ENCODE data around the gene SRPRB.

The SRPRB gene

DNA sequence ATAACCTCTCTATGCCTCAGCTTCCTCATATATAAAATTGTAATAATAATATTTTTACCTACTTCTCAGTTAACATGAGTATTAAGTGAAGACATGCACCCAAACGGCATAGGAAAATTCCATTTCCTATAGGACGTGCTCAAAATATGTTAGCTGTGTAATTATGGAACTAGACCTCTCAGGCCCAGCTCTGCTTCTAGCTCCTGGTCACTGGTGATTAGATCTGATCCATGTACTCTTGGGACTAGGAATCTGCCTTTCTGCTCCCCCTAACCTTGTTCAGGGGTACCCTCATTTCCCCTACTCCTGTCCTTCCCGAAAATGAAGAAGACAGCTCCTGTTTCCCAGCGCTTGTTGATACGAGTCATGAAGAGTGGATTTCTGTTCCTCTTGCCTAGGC is 29.8 kb upstream of the SRPRB start:
- Histone ChIP-seq H3K4me3 (ENCODE audit: low read length) (no peak overlapping the region), H3K9me3 (ENCODE audit: control insufficient read depth, insufficient read depth, low read length) (no peaks in the 10 kb centered on the region), H3K36me3 (ENCODE audit: control insufficient read depth, low read length) (no peaks in the 10 kb centered on the region), H3K27me3 (ENCODE audit: control insufficient read depth, low read length) (0 out of 2 replicates have a peak, but pooled peaks cover 5% of the 10 kb centered on the region), H3K4me1 (ENCODE audit: control insufficient read depth, low read length) (no peaks in the 10 kb centered on the region), H3F3A (ENCODE audit: control insufficient read depth, insufficient read depth) (no peaks in the 10 kb centered on the region), H3K4me2 (ENCODE audit: low read length) (no peak overlapping the region), H3K27ac (ENCODE audit: low read depth, low read length) (no peak overlapping the region), H3K9me2 (replicated peaks; ENCODE audit: control insufficient read depth, low read length) (no peaks in the 10 kb centered on the region), H3K79me2 (ENCODE audit: control insufficient read depth, low read length) (no peaks in the 10 kb centered on the region), H4K20me1 (ENCODE audit: control insufficient read depth, insufficient read depth, low read depth, low read length) (no peaks in the 10 kb centered on the region)
- TF ChIP-seq, protein P1, sequence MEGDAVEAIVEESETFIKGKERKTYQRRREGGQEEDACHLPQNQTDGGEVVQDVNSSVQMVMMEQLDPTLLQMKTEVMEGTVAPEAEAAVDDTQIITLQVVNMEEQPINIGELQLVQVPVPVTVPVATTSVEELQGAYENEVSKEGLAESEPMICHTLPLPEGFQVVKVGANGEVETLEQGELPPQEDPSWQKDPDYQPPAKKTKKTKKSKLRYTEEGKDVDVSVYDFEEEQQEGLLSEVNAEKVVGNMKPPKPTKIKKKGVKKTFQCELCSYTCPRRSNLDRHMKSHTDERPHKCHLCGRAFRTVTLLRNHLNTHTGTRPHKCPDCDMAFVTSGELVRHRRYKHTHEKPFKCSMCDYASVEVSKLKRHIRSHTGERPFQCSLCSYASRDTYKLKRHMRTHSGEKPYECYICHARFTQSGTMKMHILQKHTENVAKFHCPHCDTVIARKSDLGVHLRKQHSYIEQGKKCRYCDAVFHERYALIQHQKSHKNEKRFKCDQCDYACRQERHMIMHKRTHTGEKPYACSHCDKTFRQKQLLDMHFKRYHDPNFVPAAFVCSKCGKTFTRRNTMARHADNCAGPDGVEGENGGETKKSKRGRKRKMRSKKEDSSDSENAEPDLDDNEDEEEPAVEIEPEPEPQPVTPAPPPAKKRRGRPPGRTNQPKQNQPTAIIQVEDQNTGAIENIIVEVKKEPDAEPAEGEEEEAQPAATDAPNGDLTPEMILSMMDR (IDR thresholded peaks at IDR 0.05; ENCODE audit: low read depth, low read length, poor library complexity, severe bottlenecking) = no peak
- TF ChIP-seq EZH2phosphoT487 (IDR thresholded peaks at IDR 0.05; ENCODE audit: borderline replicate concordance, low read length) = no peak

DNA sequence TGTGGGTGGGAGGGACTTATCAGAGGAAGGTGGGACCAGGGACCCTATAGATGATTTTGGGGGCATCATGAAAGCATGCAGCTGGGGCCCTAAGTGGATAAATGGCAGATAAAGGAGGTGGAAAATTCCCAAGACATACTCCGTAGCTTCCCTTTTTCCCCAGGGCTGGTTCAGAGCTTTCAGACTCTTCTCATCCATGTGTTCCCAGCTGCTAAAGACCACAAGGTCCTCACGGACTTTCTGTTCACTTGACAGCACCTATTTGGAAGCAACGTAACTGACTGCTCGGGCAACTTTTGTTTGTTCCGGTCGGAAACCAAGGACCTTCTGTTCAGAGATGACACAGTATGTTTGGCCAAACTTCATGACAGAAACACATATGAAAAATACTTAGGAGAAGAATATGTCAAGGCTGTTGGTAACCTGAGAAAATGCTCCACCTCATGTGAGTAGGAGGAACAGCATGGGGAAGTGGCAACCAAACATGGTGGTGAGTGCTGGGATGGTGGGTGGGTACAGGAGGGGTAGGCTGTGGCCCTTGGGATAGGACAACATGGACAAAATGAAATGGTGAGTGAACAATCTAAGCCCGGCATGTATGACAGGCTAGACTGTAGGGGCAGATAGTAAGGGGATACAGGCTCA is 28.7 kb upstream of the SRPRB start:
- Histone ChIP-seq H3F3A (ENCODE audit: control insufficient read depth, insufficient read depth) (no peaks in the 10 kb centered on the region), H3K27me3 (ENCODE audit: control insufficient read depth, low read length) (0 out of 2 replicates have a peak, but pooled peaks cover 5% of the 10 kb centered on the region), H3K4me1 (ENCODE audit: control insufficient read depth, low read length) (no peaks in the 10 kb centered on the region), H3K27ac (ENCODE audit: low read depth, low read length) (no peak overlapping the region), H4K20me1 (ENCODE audit: control insufficient read depth, insufficient read depth, low read depth, low read length) (no peaks in the 10 kb centered on the region), H3K9me2 (replicated peaks; ENCODE audit: control insufficient read depth, low read length) (no peaks in the 10 kb centered on the region), H3K4me3 (ENCODE audit: low read length) (no peak overlapping the region), H3K79me2 (ENCODE audit: control insufficient read depth, low read length) (no peaks in the 10 kb centered on the region), H3K9me3 (ENCODE audit: control insufficient read depth, insufficient read depth, low read length) (no peaks in the 10 kb centered on the region), H3K4me2 (ENCODE audit: low read length) (no peak overlapping the region), H3K36me3 (ENCODE audit: control insufficient read depth, low read length) (no peaks in the 10 kb centered on the region)
- TF ChIP-seq EZH2phosphoT487 (IDR thresholded peaks at IDR 0.05; ENCODE audit: borderline replicate concordance, low read length) = no peak
- TF ChIP-seq, protein P1 (IDR thresholded peaks at IDR 0.05; ENCODE audit: low read depth, low read length, poor library complexity, severe bottlenecking) = no peak

DNA sequence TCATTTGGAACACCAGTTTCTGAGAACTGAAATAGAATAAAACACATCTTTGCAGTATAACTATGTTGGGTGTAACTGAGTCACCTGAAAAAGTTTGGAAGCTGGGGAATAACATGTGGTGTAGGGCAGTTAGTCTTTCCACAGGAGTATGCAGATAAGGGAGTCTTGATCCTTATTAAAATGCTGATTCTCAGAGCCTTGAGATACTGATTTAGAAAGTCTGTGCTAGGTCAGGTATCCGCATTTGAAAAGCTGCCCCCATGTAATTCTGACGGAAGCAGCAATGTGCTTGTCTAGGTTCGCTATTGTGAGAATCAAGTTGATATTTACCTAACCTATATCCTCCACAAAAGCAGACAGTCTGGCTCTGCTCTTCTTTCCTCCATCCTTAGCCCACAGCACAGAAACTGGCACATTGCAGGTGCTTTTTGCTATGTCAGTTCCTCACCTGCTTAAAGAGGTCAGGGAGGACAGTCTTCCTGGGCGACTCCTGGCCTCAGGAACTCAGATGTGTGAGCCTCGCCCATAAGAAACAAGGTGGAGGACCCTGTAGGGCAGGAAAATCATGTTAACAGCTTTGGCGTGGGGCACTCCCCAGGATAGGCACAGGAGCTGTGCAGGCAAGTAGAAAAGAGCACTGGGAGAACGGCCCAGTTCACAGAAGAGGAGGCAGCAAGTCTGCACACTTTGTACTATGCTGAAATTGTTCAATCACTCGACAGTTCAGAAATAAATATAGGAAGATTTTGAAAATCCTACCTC is 27.6 kb upstream of the SRPRB start:
- Histone ChIP-seq H3K27me3 (ENCODE audit: control insufficient read depth, low read length) (0 out of 2 replicates have a peak, but pooled peaks cover 5% of the 10 kb centered on the region), H3K79me2 (ENCODE audit: control insufficient read depth, low read length) (no peaks in the 10 kb centered on the region), H3K36me3 (ENCODE audit: control insufficient read depth, low read length) (no peaks in the 10 kb centered on the region), H3K27ac (ENCODE audit: low read depth, low read length) (no peak overlapping the region), H3K9me2 (replicated peaks; ENCODE audit: control insufficient read depth, low read length) (no peaks in the 10 kb centered on the region), H3F3A (ENCODE audit: control insufficient read depth, insufficient read depth) (no peaks in the 10 kb centered on the region), H3K4me1 (ENCODE audit: control insufficient read depth, low read length) (no peaks in the 10 kb centered on the region), H4K20me1 (ENCODE audit: control insufficient read depth, insufficient read depth, low read depth, low read length) (no peaks in the 10 kb centered on the region), H3K4me2 (ENCODE audit: low read length) (no peak overlapping the region), H3K9me3 (ENCODE audit: control insufficient read depth, insufficient read depth, low read length) (no peaks in the 10 kb centered on the region), H3K4me3 (ENCODE audit: low read length) (no peak overlapping the region)
- TF ChIP-seq EZH2phosphoT487 (IDR thresholded peaks at IDR 0.05; ENCODE audit: borderline replicate concordance, low read length) = no peak
- TF ChIP-seq, protein P1 (IDR thresholded peaks at IDR 0.05; ENCODE audit: low read depth, low read length, poor library complexity, severe bottlenecking) = no peak
